T-cell (primary cell): ENCODE results near the gene RTTN. TPM values are rescaled to one million over a fixed set of nuclear protein-coding genes. Genes with fewer than 3 reads are reported as not detected.

Experiments
- ATAC-seq, 4 experiments: fragments of 200-7000 bp in 3 of 4; fragments of 150-1000 bp in 1 of 4; cut with Tn5 transposase; replicated peaks in 1 of 4; 1 replicate in 3 of 4; 2 replicates in 1 of 4; pipeline ENCODE4 v1.10.0; 2021; ENCODE audit warnings: moderate library complexity in 3 of 4, mild to moderate bottlenecking in 2 of 4, moderate number of reproducible peaks in 1 of 4
- CTCF ChIA-PET, 2 donors: fragments of 300-600 bp; sonication (Branson Sonifier 250); formaldehyde crosslinking; loops; one replicate each; lab custom pipeline; 2022; ENCODE audit warnings: antibody characterized with exemption in 2 of 2; lab: Charles Lee
- POLR2A ChIA-PET, 2 donors: fragments of 300-600 bp; sonication (Branson Sonifier 250); formaldehyde crosslinking; loops; one replicate each; lab custom pipeline; 2022; ENCODE audit warnings: antibody characterized with exemption in 2 of 2; lab: Charles Lee
- DNase-seq, 35 experiments: peaks; one replicate each; pipeline versions ENCODE4 v3.0.0 to v3.0.0-alpha.2; 2013 to 2023
- H3K27ac ChIP-seq: one replicate; pipeline ENCODE4 v1.5.1; 2013; ENCODE audit warnings: low read length
- H3K27me3 ChIP-seq, 2 experiments: replicated peaks in 1 of 2; 1 replicate in 1 of 2; 2 replicates in 1 of 2; pipeline versions ENCODE4 v1.6.1 to v1.7.0; 2013; ENCODE audit warnings: low read length in 1 of 2, mixed read lengths in 1 of 2; ENCODE audit not compliant: control insufficient read depth in 2 of 2, insufficient read depth in 2 of 2; ENCODE audit errors: extremely low read depth in 1 of 2
- H3K36me3 ChIP-seq, 2 donors: 1 replicate in 1 of 2; 2 replicates in 1 of 2; pipeline versions ENCODE4 v1.6.1 to v1.7.0; 2013; ENCODE audit warnings: low read length in 1 of 2; ENCODE audit not compliant: control insufficient read depth in 2 of 2, insufficient read depth in 1 of 2; ENCODE audit errors: extremely low read depth in 1 of 2
- H3K4me1 ChIP-seq, 2 experiments: 1 replicate in 1 of 2; 2 replicates in 1 of 2; pipeline versions ENCODE4 v1.6.1 to v1.7.0; 2013; ENCODE audit warnings: low read length in 2 of 2, mixed read lengths in 1 of 2; ENCODE audit not compliant: insufficient read depth in 2 of 2, control insufficient read depth in 1 of 2; ENCODE audit errors: extremely low read depth in 1 of 2
- H3K4me3 ChIP-seq, 2 donors: 1 replicate in 1 of 2; 2 replicates in 1 of 2; pipeline versions ENCODE4 v1.5.1 to v1.7.0; 2013; ENCODE audit warnings: mild to moderate bottlenecking in 2 of 2, low read length in 1 of 2, moderate library complexity in 1 of 2; ENCODE audit not compliant: control insufficient read depth in 1 of 2; ENCODE audit errors: extremely low read depth in 1 of 2
- H3K9me3 ChIP-seq: 2 replicates; pipeline ENCODE4 v1.7.0; 2013
- H3K27ac Mint-ChIP-seq, 2 donors: one replicate each; pipeline ENCODE4 v1.8.0; 2020 to 2021; ENCODE audit warnings: mild to moderate bottlenecking in 2 of 2, mixed read lengths in 2 of 2
- H3K27me3 Mint-ChIP-seq, 2 donors: one replicate each; pipeline ENCODE4 v1.8.0; 2021 to 2022; ENCODE audit warnings: mixed read lengths in 2 of 2
- H3K36me3 Mint-ChIP-seq: one replicate; pipeline ENCODE4 v1.8.0; 2021; ENCODE audit warnings: mixed read lengths
- H3K4me1 Mint-ChIP-seq, 3 donors: one replicate each; pipeline ENCODE4 v1.8.0; 2020 to 2022; ENCODE audit warnings: mixed read lengths in 3 of 3, mild to moderate bottlenecking in 1 of 3
- H3K4me3 Mint-ChIP-seq, 3 donors: one replicate each; pipeline ENCODE4 v1.8.0; 2020 to 2022; ENCODE audit warnings: mild to moderate bottlenecking in 3 of 3, mixed read lengths in 3 of 3, moderate library complexity in 3 of 3
- H3K9me3 Mint-ChIP-seq, 3 donors: one replicate each; pipeline ENCODE4 v1.8.0; 2020 to 2022; ENCODE audit warnings: mixed read lengths in 3 of 3
- WGBS: methylation state at CpG from one replicate; pipeline ENCODE4 v1.1.5; 2013; ENCODE audit warnings: missing lambda C conversion rate; ENCODE audit not compliant: insufficient coverage; 5-methylcytosine and 5-hydroxymethylcytosine counted together
- total RNA-seq, 35 experiments: library from RNA in 6 of 35; stranded (reverse) in 6 of 35; fragments of 120-200 nt in 1 of 35; gene quantifications; one replicate each; pipeline versions ENCODE4 v1.2.1 to v1.2.4 and lab custom pipeline; 2013 to 2026

The RTTN gene
- total RNA-seq, 5 donors from 2014 or later (not counting 1 experiment from before 2014, with no cell fraction given) = 17.8 to 31.7 (median 19.4) TPM

DNA sequence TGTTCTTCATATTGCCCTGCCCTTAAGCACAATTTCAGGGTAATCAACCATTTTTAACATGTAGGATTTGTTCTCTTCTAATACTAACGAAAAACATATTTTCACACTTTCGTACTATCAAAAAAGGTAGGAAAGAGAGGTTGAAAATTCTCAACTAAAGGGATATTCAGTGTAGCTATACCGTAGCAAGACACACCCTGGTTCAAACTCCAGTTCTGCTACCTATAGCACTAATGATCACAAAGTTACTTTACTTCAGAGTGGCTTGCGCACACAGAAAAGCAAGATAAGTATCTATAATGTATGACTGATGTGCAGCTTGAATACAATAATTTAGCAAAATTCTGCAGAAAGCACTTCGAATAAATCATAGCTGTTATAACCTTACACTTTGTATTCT is 132.1 kb downstream of the RTTN start:
- CTCF ChIA-PET = no interaction called here
- WGBS = no CpG with 5 or more reads among the region's 5 CpGs
- Mint-ChIP-seq H3K36me3 (peaks cover 46% of the 10 kb centered on the region), H3K4me3 (no peak overlapping the region), H3K27me3 (no peaks in the 10 kb centered on the region), H3K4me1 (peaks cover 0 to 2% (median 0%) of the 10 kb centered on the region in 3 donors), H3K27ac (no peak overlapping the region), H3K9me3 (no peaks in the 10 kb centered on the region)
- Histone ChIP-seq H3K4me1 (no peaks in the 10 kb centered on the region), H3K27me3 (no peaks in the 10 kb centered on the region), H3K4me3 (no peak overlapping the region), H3K9me3 (no peaks in the 10 kb centered on the region), H3K36me3 (peaks cover 0 to 4% of the 10 kb centered on the region in 2 donors), H3K27ac (no peak overlapping the region)
- ATAC-seq (no peak), DNase-seq (no peak)
- POLR2A ChIA-PET = no interaction called here

GRCh38 chr18:70072678-70073077 is 132.8 kb downstream of the RTTN start:
- peaks cover 46% of the 10 kb centered on the region for H3K36me3 Mint-ChIP-seq
- no peaks in the 10 kb centered on the region for H3K27me3 Mint-ChIP-seq
- CTCF ChIA-PET = no interaction called here
- H3K4me1 ChIP-seq = no peaks in the 10 kb centered on the region
- peaks cover 0 to 2% (median 0%) of the 10 kb centered on the region in 3 donors for H3K4me1 Mint-ChIP-seq
- H3K9me3 ChIP-seq = no peaks in the 10 kb centered on the region
- H3K4me3 ChIP-seq = no peak overlapping the region
- H3K27ac ChIP-seq = no peak overlapping the region
- peaks cover 0 to 5% of the 10 kb centered on the region in 2 donors for H3K36me3 ChIP-seq
- no peak overlapping the region for H3K27ac Mint-ChIP-seq
- DNase-seq (peak in 1 of 35 experiments; percentile 26), ATAC-seq (no peak)
- no peak overlapping the region for H3K4me3 Mint-ChIP-seq
- no peaks in the 10 kb centered on the region for H3K27me3 ChIP-seq
- WGBS = no CpG with 5 or more reads among the region's 1 CpG
- POLR2A ChIA-PET = no interaction called here
- no peaks in the 10 kb centered on the region for H3K9me3 Mint-ChIP-seq

DNA sequence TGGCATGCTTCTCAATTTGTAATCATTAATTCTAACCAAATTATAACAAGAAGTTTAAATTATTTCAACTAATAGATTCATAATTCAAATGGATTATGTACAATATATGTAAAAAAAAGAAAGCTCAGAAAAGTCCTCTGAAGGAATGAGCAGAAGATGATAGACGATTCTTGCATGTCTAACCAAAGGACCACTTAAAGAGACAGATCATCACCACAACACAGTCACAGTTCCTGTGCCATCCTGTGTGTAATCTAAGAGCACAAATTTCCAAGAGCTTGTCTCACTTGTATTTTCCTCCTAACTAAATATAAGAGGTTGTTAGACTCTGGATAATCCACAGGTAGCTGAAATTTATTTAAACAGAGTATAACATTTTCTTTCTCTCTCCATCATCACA is 135.5 kb downstream of the RTTN start:
- no peak for ATAC-seq
- POLR2A ChIA-PET = no interaction called here

DNA sequence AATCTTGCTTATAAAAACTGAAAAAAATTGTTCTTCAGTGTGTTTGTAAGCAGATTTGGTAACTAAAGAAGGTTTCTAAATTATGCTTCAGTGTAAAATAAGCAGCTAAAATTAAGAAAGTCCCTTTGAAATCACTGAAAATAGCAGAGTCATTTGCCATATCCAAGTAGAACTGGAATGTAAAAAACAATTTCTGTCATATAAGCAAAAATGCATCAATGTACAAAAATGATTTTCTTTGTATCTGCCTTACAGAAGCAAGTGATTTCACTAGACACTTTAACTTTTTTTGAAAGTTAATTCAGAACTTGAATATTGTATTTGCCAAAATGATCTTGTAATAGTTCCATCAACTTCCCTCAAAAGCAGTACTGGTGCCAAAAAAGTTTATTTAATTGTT is 136.1 kb downstream of the RTTN start:
- Histone ChIP-seq H3K9me3 (no peaks in the 10 kb centered on the region), H3K36me3 (peaks cover 0 to 11% of the 10 kb centered on the region in 2 donors), H3K4me1 (no peaks in the 10 kb centered on the region), H3K4me3 (no peak overlapping the region), H3K27me3 (no peaks in the 10 kb centered on the region), H3K27ac (no peak overlapping the region)
- H3K4me1 Mint-ChIP-seq = peaks cover 0 to 2% (median 0%) of the 10 kb centered on the region in 3 donors
- ATAC-seq (no peak), DNase-seq (no peak)
- peaks cover 46% of the 10 kb centered on the region for H3K36me3 Mint-ChIP-seq
- H3K27ac Mint-ChIP-seq = no peak overlapping the region
- no peaks in the 10 kb centered on the region for H3K9me3 Mint-ChIP-seq
- no peaks in the 10 kb centered on the region for H3K27me3 Mint-ChIP-seq
- ChIA-PET POLR2A (no interaction called here), CTCF (interaction anchor here (0.5 to 1.7 kb wide), 4 partner anchors 8 to 115 kb away, joined by 3 to 6 read pairs (median 6); no protein-coding TSS in a partner anchor)
- no peak overlapping the region for H3K4me3 Mint-ChIP-seq

More for the DNA sequence above, 135.5 kb downstream of the RTTN start:
- Mint-ChIP-seq H3K27me3 (no peaks in the 10 kb centered on the region), H3K36me3 (peaks cover 47% of the 10 kb centered on the region), H3K27ac (no peak overlapping the region), H3K9me3 (no peaks in the 10 kb centered on the region), H3K4me1 (peaks cover 0 to 2% (median 0%) of the 10 kb centered on the region in 3 donors), H3K4me3 (no peak overlapping the region)
- DNase-seq = no peak
- CTCF ChIA-PET = interaction anchor here (0.5 to 1.7 kb wide), 3 partner anchors 9 to 114 kb away, joined by 5 to 6 read pairs (median 6); no protein-coding TSS in a partner anchor
- Histone ChIP-seq H3K4me3 (no peak overlapping the region), H3K27me3 (no peaks in the 10 kb centered on the region), H3K9me3 (no peaks in the 10 kb centered on the region), H3K27ac (no peak overlapping the region), H3K36me3 (peaks cover 0 to 11% of the 10 kb centered on the region in 2 donors), H3K4me1 (no peaks in the 10 kb centered on the region)
- WGBS = no CpG with 5 or more reads among the region's 1 CpG

GRCh38 chr18:70068981-70069380 is 136.5 kb downstream of the RTTN start:
- POLR2A ChIA-PET = no interaction called here
- peaks cover 43% of the 10 kb centered on the region for H3K36me3 Mint-ChIP-seq
- CTCF ChIA-PET = interaction anchor here (0.7 to 1.7 kb wide), 2 partner anchors 9 to 10 kb away, joined by 3 to 6 read pairs; no protein-coding TSS in a partner anchor

GRCh38 chr18:70059684-70060083 is 145.8 kb downstream of the RTTN start:
- Mint-ChIP-seq H3K4me1 (no peaks in the 10 kb centered on the region), H3K36me3 (peaks cover 62% of the 10 kb centered on the region), H3K27me3 (no peaks in the 10 kb centered on the region), H3K9me3 (no peaks in the 10 kb centered on the region), H3K27ac (no peak overlapping the region), H3K4me3 (no peak overlapping the region)
- no peaks in the 10 kb centered on the region for H3K4me1 ChIP-seq
- DNase-seq (no peak), ATAC-seq (no peak)
- CTCF ChIA-PET = no interaction called here
- POLR2A ChIA-PET = no interaction called here
- no peaks in the 10 kb centered on the region for H3K9me3 ChIP-seq
- H3K27ac ChIP-seq = no peak overlapping the region
- H3K27me3 ChIP-seq = no peaks in the 10 kb centered on the region
- H3K4me3 ChIP-seq = no peak overlapping the region
- peaks cover 0 to 19% of the 10 kb centered on the region in 2 donors for H3K36me3 ChIP-seq
- WGBS = no CpG with 5 or more reads among the region's 3 CpGs

More at GRCh38 chr18:70068981-70069380, 136.5 kb downstream of the RTTN start:
- Mint-ChIP-seq H3K9me3 (no peaks in the 10 kb centered on the region), H3K27ac (no peak overlapping the region), H3K27me3 (no peaks in the 10 kb centered on the region), H3K4me3 (no peak overlapping the region), H3K4me1 (peaks cover 0 to 2% (median 0%) of the 10 kb centered on the region in 3 donors)
- H3K4me1 ChIP-seq = no peaks in the 10 kb centered on the region
- H3K9me3 ChIP-seq = no peaks in the 10 kb centered on the region
- DNase-seq (no peak), ATAC-seq (no peak)
- H3K4me3 ChIP-seq = no peak overlapping the region
- H3K27me3 ChIP-seq = no peaks in the 10 kb centered on the region
- peaks cover 0 to 11% of the 10 kb centered on the region in 2 donors for H3K36me3 ChIP-seq
- H3K27ac ChIP-seq = no peak overlapping the region

GRCh38 chr18:70058916-70059315 is 146.6 kb downstream of the RTTN start:
- Histone ChIP-seq H3K4me3 (no peak overlapping the region), H3K36me3 (peaks cover 0 to 19% of the 10 kb centered on the region in 2 donors), H3K9me3 (no peaks in the 10 kb centered on the region), H3K4me1 (no peaks in the 10 kb centered on the region), H3K27ac (no peak overlapping the region), H3K27me3 (no peaks in the 10 kb centered on the region)
- no peak for ATAC-seq
- no peaks in the 10 kb centered on the region for H3K9me3 Mint-ChIP-seq
- ChIA-PET CTCF (no interaction called here), POLR2A (no interaction called here)
- peaks cover 59% of the 10 kb centered on the region for H3K36me3 Mint-ChIP-seq
- H3K4me1 Mint-ChIP-seq = no peaks in the 10 kb centered on the region
- no peak for DNase-seq
- no peaks in the 10 kb centered on the region for H3K27me3 Mint-ChIP-seq
- H3K27ac Mint-ChIP-seq = no peak overlapping the region
- H3K4me3 Mint-ChIP-seq = no peak overlapping the region
